Measurements from ENCODE around the gene CLDN3. TPM values are rescaled to one million over a fixed set of nuclear protein-coding genes. Genes with fewer than 3 reads are reported as not detected.

Gene CLDN3
- total and polyA plus RNA-seq, 9 of the 15 experiments (the other 6 are each of a cell fraction or from before 2014, with no cell fraction given), result 0.29 TPM; not detected in 8

DNA sequence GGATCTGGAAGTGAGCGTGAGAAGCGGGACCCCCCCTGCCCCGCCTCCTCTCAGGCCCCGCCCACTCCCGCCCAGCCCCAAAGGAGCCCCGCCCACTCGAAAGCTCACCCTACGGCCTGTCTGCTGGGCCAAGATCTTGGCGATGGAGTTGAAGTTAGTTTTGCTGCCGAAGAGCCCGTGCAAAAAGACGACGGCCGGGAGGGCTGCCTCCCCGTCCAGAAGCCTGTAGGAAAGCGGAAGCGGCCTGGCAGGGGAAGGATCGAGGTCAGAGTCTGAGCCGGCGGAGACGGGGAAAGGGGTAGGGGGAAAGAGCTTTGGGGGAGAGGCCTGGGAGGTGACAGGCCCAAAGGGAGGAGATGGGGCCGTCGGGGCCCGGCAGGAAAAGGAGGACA, 31.9 kb downstream of the CLDN3 start (continued):
- TF ChIP-seq, protein P1, sequence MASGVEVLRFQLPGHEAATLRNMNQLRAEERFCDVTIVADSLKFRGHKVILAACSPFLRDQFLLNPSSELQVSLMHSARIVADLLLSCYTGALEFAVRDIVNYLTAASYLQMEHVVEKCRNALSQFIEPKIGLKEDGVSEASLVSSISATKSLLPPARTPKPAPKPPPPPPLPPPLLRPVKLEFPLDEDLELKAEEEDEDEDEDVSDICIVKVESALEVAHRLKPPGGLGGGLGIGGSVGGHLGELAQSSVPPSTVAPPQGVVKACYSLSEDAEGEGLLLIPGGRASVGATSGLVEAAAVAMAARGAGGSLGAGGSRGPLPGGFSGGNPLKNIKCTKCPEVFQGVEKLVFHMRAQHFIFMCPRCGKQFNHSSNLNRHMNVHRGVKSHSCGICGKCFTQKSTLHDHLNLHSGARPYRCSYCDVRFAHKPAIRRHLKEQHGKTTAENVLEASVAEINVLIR (CRISPR knock-in tag; IDR thresholded peaks at IDR 0.05), result no peak
- TF ChIP-seq ZNF316 (IDR thresholded peaks at IDR 0.05), result 0 out of 2 replicates have a peak, but pooled peaks have one; percentile 4
- TF ChIP-seq SIN3A (IDR thresholded peaks at IDR 0.05; ENCODE audit: borderline replicate concordance in 2 of 2, control insufficient read depth in 1 of 2, low read depth in 2 of 2, low read length in 2 of 2), result no peak
- peak; percentile 50; the same call in 1 of the 2 replicates for TF ChIP-seq HDAC2 (IDR thresholded peaks at IDR 0.05)
- no peak for TF ChIP-seq CEBPG (CRISPR knock-in tag; IDR thresholded peaks at IDR 0.05)
- no peak for TF ChIP-seq CEBPG (tag; conservative IDR thresholded peaks at IDR 0.05 in 1 of 2, IDR thresholded peaks at IDR 0.05 in 1 of 2)
- TF ChIP-seq ZNF407 (IDR thresholded peaks at IDR 0.05; ENCODE audit: low read depth), result peak; percentile 76
- TF ChIP-seq BCOR (IDR thresholded peaks at IDR 0.05), result peak; percentile 16; the same call in 1 of the 2 replicates
- TF ChIP-seq ZNF77 (CRISPR knock-in tag; IDR thresholded peaks at IDR 0.05), result 0 out of 2 replicates have a peak, but pooled peaks have one; percentile 43
- TF ChIP-seq, protein P2, sequence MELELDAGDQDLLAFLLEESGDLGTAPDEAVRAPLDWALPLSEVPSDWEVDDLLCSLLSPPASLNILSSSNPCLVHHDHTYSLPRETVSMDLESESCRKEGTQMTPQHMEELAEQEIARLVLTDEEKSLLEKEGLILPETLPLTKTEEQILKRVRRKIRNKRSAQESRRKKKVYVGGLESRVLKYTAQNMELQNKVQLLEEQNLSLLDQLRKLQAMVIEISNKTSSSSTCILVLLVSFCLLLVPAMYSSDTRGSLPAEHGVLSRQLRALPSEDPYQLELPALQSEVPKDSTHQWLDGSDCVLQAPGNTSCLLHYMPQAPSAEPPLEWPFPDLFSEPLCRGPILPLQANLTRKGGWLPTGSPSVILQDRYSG (tag; conservative IDR thresholded peaks at IDR 0.05; ENCODE audit: low read depth), result 0 out of 2 replicates have a peak, but pooled peaks have one; percentile 31
- 0 out of 2 replicates have a peak, but pooled peaks have one; percentile 60 for TF ChIP-seq MIER1 (IDR thresholded peaks at IDR 0.05; ENCODE audit: low read depth)
- TF ChIP-seq ZBTB7A (IDR thresholded peaks at IDR 0.05; ENCODE audit: borderline replicate concordance, control insufficient read depth, low read depth, low read length), result 0 out of 2 replicates have a peak, but pooled peaks have one; percentile 13
- no peak for TF ChIP-seq SMARCA4 (IDR thresholded peaks at IDR 0.05)
- no peak for TF ChIP-seq HSF4 (CRISPR knock-in tag; IDR thresholded peaks at IDR 0.05; ENCODE audit: borderline replicate concordance)
- TF ChIP-seq HIVEP1 (CRISPR knock-in tag; IDR thresholded peaks at IDR 0.05), result peak; percentile 23; the same call in 1 of the 2 replicates
- 0 out of 2 replicates have a peak, but pooled peaks have one; percentile 67 for TF ChIP-seq LARP7 (IDR thresholded peaks at IDR 0.05)
- 0 out of 2 replicates have a peak, but pooled peaks have one; percentile 29 for TF ChIP-seq SMARCE1 (IDR thresholded peaks at IDR 0.05)
- TF ChIP-seq RB1 (IDR thresholded peaks at IDR 0.05; ENCODE audit: low read depth), result no peak
- TF ChIP-seq NFRKB (IDR thresholded peaks at IDR 0.05; ENCODE audit: low read depth), result peak; percentile 33; the same call in 1 of the 2 replicates
- no peak for TF ChIP-seq MEF2D (tag; conservative IDR thresholded peaks at IDR 0.05; ENCODE audit: low read depth)
- TF ChIP-seq SAFB (IDR thresholded peaks at IDR 0.05; ENCODE audit: borderline replicate concordance, low read depth, low read length), result no peak
